Stimulated activated CD4-positive, alpha-beta T cell treated with anti-CD3 and anti-CD28 coated beads, Interleukin-15, amount 100 ng/mL, for 1 hour (primary cell): ENCODE measurements around the gene OLFML2B.
"Not testable (repeated sequence)": the region's sequence is repeated elsewhere in the genome, so short reads cannot be mapped to it uniquely, and the experiment has no call there.

ENCODE experiments used
- DNase-seq, 2 donors: peaks; one replicate each; pipeline ENCODE4 v3.0.0-alpha.2; 2020; ENCODE audit warnings: low read depth in 1 of 2, low spot score in 1 of 2

OLFML2B gene

DNA sequence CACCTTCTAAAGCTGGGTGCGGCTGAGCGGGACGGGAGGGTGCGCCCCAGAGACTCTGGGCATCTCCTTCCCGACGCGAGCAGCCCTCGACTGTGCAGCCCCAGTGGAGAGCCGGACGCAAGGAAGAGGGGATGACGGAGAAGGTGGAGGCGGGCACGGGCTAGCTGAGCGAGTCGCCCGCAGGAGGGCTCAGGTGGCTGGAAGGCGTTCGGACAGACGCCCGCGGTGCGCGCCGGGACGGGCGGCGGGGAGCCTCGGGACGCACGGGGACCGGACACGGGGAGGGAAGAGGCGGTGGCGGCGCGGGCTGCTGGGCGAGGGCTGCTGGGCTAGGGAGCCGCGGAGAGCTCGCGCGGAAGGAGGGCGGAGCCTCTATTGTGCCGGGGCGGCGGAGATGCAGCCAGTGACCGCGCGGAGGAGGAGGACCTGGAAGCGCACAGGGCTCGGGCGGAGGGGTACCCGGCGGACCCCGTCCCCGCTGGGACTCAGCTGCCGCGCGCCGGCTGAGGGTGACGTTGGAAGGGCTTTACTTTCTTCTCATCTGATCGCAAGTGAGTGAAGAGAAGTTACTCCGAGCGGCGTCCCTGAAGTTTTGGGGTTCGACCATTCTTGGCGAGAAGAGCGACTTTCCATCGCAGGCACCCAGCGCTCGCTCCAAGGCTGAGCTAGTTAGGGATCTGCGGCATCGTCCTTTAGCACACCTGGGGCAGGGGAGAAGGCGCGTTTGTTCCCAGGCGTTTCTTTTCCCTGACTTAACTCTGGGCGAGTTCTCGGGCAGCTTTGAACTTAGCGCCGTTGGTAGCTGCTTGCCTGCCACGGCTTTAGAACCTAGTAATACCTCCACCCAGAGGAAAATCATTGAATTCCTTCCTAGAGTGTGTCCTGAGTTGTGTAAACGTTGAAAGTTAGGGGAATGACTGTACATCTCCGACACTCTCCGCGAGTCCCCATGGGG is at the start of gene OLFML2B:
Gene OLFML2B (minus strand): TSS at position 323 of the 955 bp plus-strand sequence. CDS start 439 bp downstream, outside the sequence.
- peak in 1 of 2 donors; percentile 16 for DNase-seq

DNA sequence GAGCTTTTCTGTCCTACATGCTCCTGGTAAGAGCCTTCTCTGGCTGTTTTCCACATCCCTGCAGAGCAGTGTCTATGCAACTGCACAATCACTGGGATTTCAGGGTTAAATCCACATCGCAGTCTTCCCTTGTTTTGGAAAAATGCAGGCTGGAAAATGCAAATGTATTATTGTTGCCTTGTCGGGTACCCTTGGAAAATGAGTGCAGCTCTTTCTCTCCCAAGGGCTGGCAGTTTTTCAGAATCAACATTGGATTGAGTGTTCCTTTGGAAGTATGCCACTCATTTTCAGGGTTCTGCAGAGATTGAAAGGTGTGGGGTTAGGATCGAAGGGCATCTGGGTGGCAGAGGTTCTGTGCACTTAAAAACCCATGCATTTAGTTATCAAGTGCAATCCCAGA is 49.1 kb upstream of the OLFML2B start:
- DNase-seq: no peak

DNA sequence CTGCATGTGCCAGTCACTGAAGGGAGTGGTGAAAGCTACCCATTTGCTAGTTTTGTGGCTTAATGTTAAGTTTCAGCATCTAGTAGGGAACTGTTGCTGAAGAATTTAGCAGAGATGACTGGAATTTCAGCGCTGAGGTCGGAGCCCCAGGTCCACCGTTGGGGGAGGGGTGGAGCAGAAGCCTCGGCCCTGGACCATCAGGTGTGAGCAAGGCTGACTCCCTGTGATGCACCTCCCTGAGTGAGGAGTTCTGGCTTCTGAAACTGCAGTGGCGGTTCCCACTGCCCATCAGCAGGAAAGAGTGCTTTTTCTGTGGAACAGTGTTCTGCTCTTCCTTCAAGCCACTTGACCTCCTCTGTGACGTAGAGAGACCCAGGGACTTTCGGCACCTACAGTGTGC is 47.2 kb upstream of the OLFML2B start:
- DNase-seq: no peak

DNA sequence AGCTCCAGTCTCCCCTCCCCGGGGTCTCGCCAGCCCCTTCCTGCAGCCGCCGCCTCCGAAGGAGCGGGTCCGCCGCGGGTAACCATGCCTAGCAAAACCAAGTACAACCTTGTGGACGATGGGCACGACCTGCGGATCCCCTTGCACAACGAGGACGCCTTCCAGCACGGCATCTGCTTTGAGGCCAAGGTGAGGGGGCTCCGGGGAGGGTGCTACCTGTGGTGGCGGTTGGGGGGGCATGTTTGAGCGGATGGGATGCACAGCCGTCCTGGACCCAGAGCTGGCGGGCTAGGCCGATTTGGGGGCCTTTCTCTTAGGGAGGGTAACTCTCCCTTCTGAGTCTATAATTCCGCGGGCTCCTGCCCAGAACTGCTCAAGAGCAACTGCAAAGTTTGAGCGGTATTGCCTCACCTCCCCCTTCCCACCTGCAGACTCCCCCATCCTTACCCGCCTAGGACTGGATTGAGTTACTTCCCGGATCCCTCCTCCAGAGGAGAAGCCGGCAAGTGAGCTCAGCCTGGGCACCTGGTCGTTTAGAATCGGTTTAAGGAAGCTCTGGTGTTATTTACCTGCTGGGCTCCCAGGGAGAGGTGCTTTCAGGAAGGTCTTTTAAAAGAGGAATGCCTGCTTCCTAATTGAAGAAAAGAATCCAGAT is 46.6 kb upstream of the OLFML2B start:
- no peak for DNase-seq

DNA sequence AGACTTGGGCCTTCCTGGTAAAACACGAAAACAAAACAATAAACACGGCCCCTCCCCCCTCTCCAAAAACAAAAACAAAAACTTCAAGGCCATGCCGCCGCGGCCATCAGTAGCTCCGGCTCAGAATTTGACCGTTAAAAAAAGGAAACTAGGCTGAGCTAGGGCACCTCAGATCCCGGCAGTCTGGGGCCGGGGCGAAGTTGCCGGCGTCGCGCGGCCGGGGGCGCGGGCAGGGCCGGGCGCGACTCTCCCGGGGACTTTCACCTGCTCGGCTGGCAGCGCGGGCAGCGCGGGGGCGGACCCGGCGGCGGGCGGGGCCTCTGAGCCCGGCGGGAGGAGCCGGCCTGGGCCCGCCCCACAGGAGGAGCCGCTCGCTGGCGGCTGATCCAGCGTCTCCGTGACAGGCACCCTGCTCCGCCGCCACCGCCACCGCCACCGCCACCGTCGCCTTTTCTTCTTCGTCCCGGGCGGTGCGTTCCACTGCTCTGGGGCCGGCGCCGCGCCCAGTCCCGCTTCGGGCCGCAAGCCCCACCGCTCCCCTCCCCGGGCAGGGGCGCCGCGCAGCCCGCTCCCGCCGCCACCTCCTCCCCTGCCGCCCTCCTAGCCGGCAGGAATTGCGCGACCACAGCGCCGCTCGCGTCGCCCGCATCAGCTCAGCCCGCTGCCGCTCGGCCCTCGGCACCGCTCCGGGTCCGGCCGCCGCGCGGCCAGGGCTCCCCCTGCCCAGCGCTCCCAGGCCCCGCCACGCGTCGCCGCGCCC is 45.8 kb upstream of the OLFML2B start, which contains the start of gene NOS1AP:
Gene NOS1AP (plus strand): TSS at position 358 of the 760 bp plus-strand sequence. CDS start 487 bp downstream, outside the sequence.
- peak; percentile 53 to 73 for DNase-seq

DNA sequence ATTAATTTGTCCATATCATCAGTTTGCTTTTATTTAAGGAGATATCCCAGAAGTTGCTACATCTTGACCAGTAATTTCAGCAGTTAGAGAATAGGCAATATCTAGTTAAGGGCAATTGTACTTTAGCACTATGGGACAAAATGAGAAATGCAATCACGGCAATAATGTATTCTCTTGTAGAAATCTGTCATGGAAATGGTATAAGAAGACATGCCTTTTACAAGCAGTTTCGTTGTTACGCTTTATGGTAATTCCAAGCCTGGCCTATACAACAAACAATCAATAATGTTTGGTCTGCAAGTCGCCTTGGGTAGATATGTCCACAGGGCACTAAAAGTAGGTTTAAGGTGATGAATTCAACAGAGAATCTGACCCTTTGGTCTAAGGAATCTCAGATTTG is 44.6 kb upstream of the OLFML2B start:
- no peak for DNase-seq

DNA sequence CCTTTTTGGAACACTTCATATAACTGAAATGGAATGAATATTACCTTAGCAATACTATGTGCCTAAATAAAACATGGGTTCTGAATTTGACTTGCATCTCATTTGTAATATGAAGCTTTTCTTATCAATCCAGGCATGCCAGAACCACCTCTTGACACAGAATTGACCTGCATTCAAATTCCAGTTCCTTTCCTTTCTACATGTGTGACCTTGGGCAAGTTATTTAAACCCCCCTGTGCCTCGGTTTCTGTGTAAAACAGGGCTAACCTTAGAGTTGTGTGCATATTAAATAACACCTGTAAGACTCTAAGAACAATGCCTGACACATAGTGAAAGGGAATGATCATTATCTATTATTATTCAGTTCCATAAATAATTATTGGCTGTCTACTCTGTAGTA is 43.8 kb upstream of the OLFML2B start:
- DNase-seq: no peak

DNA sequence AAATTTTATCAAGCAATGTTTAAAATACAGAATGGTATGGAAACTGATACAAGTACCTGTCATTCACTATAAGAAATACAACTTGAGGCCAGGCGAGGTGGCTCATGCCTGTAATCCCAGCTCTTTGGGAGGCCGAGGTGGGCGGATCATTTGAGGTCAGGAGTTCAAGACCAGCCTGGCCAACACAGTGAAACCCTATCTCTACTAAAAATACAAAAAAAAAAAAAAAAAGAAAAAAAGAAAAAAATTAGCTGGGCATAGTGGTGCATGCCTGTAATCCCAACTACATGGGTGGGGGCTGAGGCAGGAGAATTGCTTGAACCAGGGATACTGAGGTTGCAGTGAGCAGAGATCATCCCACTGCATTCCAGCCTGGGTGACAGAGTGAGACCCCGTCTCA is 43.2 kb upstream of the OLFML2B start:
- not testable (repeated sequence) for DNase-seq

DNA sequence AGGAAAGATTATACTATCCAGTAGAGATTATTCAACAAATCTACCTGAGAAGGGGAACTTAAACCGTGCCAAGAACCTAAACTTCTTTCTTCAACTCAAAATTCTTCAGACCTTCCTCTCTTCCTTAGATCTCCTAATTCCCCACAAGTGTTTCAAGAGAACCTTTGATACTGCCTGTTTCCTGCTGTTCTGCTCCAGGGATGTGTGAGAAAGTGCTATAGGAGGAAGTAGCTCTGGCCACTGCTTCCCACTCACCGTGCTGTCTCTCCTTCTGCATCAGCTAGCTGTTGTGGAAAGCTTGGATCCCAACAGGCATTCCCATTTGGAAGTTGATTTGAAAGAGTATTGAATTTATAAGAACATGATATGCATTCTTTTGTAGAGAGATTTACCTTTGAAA is 41.3 kb upstream of the OLFML2B start:
- DNase-seq: no peak

DNA sequence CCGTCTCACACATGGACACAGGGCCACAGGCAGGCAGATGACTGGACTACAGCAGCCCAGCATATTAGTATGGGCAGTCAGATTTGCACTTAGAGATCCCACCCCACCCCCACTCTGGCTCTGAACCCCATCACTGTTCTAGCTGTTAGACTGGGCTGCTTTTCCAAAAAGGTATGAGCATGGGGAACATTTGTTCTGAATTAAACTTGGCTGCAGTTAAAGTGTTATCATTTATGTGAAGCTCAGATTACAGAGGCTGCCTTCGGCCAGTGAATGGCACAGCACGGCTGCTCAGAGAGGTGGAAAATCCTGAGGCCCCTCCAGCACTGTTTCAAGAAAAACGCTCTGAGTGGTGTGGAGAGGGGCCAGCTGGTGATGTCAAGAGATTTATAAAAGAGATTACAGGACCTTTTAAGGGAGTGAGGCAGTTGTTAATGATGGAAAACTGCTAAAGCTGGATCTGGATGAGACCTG is 38.9 kb upstream of the OLFML2B start:
- DNase-seq: no peak

DNA sequence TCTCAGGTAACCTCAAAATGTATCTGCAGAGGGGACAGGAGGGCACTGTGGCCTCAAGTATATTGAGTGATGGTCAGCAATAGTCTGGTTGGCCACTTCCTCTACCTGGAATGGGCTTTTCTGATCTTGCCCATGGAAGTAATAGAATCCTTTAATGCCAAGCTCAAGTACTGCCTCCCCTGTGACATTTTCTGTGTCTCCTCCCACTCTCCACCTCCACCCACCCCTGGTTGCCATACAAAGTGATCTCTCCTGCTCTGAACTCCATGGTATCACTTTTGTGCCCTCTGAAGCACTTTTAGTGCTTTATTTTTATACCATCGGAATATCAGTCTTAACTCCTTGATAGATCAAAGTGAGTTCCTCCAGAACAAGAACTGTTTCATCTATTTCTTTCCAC is 36.6 kb upstream of the OLFML2B start:
- DNase-seq: no peak

DNA sequence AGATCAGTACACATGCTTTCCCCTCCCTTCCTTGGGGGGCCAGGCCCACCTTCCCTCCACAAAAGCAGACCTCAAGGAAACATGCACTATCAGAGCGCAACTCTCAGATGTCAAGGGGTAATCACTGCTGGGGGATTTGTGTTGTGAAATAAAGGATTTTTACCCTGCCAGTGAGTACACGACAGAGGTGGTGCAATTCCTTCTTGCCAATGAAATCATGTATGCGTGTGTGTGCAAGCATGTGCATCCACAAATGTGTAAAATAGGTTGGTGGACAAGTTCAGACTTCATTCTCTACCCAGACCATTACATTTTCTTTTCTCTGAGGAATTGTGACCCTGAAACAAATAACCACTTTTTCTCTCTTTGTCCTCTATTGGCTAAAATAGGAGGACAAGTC is 36.1 kb upstream of the OLFML2B start:
- DNase-seq: no peak

DNA sequence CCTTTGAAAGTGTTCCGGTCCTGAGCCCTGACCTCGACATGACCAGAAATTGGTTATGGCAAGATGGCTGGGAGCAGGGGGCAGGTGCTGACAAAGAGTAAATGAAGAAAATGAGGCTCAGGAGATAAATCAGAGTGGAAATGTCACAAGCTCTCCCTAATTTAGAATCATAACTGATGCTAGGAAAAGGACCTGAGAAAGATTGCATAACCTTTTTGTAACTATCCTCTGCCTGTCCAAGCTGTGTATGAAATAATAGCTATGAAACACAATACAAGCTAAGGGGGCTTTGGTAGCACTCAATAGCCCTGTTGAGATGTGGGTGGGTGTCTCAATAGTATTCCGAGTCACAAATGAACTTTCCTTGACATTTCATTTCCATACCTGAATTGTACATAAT is 32.9 kb upstream of the OLFML2B start:
- no peak for DNase-seq

DNA sequence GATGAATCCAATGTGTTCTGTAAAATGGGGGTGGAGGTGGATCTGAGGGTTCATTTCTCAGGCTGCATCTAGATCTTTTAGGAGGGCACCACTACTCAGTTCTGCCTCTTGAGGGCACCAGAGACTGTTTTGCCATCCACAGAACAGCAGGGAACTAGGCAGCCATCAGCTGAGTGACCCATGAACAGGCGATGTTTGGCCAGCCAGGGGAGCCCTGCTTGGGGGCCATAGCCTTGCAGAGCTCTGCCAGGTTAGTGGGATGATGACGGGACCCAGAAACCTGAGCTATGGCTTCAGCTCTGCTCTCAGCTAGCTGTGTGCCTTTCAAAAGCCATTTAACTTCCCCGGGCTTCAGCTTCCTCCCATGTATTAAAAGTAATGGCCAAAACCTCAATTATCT is 32.4 kb upstream of the OLFML2B start:
- no peak for DNase-seq

DNA sequence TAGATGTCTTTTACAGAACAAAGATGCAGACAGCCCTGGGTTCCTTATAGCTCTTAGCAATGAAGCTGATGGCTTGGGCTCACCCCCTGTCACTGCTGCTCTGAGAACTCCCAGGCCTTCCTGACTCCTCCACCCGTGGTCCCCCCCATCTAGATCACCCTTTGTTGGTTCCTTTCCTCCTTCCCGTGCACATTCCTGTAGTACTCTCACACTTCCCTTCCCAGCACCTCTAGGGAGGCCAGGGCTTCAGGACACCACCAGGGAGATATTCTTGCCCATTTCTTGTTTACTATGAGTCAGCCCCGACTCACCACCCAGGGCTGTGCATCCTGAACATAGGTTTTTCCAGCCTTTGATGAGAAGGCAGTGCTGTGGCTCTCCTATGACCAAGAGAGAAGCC is 31.4 kb upstream of the OLFML2B start:
- DNase-seq: no peak

DNA sequence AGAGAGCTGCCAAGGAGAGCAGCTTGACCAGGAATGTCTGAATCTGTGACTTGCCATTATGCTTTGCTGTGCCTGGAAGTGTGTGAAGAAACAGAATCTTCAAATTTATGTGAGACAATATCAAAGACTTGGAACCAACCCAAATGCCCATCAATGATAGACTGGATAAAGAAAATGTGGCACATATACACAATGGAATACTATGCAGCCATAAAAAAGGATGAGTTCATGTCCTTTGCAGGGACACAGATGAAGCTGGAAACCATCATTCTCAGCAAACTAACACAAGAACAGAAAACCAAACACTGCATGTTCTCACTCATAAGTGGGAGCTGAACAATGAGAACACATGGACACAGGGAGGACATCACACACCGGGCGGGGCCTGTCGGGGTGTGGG is 30.3 kb upstream of the OLFML2B start:
- DNase-seq: not testable (repeated sequence)

DNA sequence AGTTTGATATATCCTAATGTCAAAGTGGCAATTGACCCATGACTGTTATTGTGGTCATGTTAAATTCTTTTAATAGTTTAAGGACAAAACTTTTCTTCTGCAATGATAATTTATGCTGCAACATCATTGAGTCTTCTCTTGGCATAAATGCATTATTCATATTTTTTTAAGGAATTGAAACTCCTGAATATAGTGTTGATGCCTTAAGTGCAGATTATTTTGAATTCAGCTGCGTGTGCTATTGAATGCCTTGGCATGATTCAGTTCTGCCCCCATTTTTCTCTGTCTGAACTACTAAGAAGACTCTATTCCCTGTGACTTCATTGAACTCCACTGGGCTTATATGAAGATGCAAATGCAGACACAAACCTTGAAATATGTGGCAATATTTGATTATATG is 23.3 kb upstream of the OLFML2B start:
- DNase-seq: no peak

DNA sequence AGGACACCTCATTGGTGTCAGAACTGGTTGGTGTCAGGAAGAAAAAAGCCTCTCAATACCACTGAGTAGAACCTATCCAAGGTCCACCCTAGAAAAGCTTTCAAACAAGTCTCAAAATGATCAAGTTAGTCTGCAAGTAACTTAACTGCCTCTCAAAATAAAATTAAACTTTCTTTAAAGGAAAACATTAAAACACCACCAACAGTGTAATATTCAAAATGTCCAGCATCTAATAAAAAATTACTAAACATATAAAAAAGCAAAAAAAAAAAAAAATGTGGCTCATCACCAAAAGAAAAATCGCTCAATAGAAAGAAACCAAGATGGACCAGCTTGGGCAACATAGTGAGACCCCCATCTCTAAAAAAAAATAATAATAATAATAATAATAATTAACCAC is 18.7 kb upstream of the OLFML2B start:
- DNase-seq: no peak

DNA sequence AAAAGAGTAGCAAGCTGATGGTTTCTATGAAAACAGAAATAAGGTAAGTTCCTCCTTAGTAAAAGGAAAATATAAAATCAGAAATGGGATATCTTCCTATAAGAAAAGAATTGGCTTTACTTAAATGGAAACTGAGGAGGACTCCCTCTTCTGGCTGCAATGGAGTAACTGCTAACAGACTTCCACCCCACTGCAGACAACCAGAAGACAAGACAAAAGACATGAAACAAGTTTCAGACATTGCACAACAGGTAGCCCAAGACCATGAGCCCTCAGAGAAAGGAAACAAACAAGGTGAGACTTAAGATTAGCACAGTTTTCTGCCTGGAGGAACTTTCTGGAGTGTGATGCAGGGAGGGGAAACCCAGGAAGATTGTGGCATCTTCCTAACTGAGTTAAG is 17.0 kb upstream of the OLFML2B start:
- no peak for DNase-seq

DNA sequence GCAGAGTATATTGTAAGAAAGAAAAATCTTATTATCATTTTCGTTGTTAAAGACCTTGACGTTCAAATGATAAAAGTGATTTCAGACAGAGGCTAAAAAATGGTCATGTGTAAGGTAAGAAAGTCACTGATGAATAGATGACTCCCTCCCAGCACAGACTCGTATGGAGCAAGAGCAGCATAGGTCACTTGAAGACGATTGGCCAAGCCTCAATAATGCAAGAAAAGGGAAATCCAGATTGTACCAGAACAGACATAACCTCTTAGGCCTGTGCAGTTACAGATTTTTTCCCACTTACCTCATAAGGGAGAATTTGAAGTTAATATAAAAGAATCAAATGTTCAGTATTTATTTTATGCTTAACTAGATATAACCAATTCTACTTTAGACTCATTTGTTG is 16.3 kb upstream of the OLFML2B start:
- DNase-seq: no peak

DNA sequence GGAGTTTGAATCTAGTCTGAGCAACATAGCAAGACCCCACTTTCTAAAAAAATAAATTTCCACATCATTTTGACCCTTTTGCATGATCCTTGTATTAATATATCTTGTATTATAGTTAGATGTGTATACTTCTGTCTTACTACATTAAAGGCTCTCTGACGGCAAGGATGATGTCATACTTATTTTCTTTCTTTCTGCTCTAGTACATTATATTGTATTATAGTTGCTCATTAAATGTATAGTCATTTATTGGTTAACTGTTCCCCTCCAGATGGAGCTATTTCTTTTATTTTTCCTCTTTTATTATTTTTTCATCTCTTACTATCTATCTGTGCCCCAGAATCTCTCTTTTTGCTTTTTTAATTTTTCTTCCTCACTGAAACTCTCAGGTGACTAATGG is 15.0 kb upstream of the OLFML2B start:
- DNase-seq: no peak
